HL-60 (cell line): Measurements from ENCODE around the gene SORL1.

Experiments
- CTCF ChIP-seq: IDR thresholded peaks from one replicate; pipeline ENCODE4 v1.5.1; 2011; ENCODE audit warnings: low read length, control low read depth, inconsistent platforms; ENCODE audit not compliant: insufficient read depth
- TF ChIP-seq, protein P1 (sequence below): IDR thresholded peaks from 2 replicates; pipeline ENCODE4 v1.6.1; 2012; ENCODE audit warnings: low read depth; ENCODE audit not compliant: insufficient replicate concordance

DNA sequence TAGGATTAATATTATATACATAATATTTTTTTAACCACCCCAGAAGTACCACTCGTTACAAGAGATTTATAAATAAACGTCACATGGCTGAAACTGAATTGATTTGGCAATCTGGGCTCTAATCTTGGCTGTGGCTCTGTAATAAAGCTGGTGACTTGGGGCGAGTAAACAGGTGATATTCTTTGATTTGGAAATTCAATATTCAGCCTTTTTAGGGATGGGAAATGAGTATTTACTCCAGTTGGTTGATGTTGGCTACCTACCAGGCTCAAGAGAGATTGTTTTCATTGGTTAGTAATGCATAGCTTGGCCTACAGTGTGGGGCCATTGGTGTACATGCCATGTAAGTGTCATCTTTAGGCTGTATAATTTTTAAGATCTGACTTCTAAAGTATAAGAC is 118.3 kb downstream of the SORL1 start:
- TF ChIP-seq, protein P1, sequence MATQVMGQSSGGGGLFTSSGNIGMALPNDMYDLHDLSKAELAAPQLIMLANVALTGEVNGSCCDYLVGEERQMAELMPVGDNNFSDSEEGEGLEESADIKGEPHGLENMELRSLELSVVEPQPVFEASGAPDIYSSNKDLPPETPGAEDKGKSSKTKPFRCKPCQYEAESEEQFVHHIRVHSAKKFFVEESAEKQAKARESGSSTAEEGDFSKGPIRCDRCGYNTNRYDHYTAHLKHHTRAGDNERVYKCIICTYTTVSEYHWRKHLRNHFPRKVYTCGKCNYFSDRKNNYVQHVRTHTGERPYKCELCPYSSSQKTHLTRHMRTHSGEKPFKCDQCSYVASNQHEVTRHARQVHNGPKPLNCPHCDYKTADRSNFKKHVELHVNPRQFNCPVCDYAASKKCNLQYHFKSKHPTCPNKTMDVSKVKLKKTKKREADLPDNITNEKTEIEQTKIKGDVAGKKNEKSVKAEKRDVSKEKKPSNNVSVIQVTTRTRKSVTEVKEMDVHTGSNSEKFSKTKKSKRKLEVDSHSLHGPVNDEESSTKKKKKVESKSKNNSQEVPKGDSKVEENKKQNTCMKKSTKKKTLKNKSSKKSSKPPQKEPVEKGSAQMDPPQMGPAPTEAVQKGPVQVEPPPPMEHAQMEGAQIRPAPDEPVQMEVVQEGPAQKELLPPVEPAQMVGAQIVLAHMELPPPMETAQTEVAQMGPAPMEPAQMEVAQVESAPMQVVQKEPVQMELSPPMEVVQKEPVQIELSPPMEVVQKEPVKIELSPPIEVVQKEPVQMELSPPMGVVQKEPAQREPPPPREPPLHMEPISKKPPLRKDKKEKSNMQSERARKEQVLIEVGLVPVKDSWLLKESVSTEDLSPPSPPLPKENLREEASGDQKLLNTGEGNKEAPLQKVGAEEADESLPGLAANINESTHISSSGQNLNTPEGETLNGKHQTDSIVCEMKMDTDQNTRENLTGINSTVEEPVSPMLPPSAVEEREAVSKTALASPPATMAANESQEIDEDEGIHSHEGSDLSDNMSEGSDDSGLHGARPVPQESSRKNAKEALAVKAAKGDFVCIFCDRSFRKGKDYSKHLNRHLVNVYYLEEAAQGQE, result no peak
- TF ChIP-seq CTCF, result no peak
